ENCODE results near the gene BCL11B.

GRCh38 chr14:99191395-99192027 is 80.5 kb downstream of the BCL11B start:
- TF ChIP-seq POLR2A (IDR thresholded peaks at IDR 0.05; ENCODE audit: low read length) = no peak
- no peak for TF ChIP-seq GATA1 (IDR thresholded peaks at IDR 0.05; ENCODE audit: low read depth, low read length)

Measured in erythroblast (primary cell).